NCI-H2227 treated with DMSO at 0.1 percent for 48 hours (cell line): ENCODE data around the gene CACNA2D3.
"Not testable (repeated sequence)": the region's sequence is repeated elsewhere in the genome, so short reads cannot be mapped to it uniquely, and the experiment has no call there.

Source experiments
- DNase-seq: peaks from one replicate; lab custom pipeline; 2025; lab: John Stamatoyannopoulos, UW

CACNA2D3 gene

DNA sequence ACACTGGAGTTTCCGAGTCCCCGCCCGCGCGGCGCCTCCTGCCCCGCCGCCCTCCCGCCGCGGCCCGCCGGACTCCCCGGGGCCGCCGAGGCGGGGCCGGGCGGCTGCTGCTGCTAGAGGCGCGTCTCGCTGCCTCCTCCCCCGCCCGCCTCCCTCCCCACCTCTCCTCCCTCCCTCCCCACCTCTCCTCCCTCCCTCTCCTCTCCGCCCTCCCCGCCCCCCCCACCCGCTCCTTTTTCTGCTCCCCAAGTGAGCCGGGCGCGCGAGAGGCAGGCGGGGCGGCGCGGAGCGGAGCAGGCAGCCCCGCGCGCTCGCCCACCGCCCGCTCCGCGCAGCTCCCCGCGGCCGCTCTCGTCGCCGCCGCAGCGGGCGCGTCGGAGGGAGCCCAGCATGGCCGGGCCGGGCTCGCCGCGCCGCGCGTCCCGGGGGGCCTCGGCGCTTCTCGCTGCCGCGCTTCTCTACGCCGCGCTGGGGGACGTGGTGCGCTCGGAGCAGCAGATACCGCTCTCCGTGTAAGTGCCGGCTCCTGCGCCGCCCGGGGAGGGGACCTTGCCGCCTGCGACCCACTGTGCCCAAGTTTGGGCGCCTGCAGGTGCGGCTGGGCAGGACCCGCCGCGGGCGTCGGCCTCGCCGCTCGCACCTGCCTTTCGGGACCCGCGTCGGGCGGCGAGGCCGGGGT, at the start of gene CACNA2D3:
Gene CACNA2D3 (plus strand): TSS at position 229 of the 679 bp plus-strand sequence.
- DNase-seq, result no peak

GRCh38 chr3:54073386-54073785, 49.0 kb upstream of the CACNA2D3 start:
- DNase-seq, result no peak

GRCh38 chr3:54079314-54079713, 43.0 kb upstream of the CACNA2D3 start:
- DNase-seq, result no peak

GRCh38 chr3:54079730-54080325, 42.5 kb upstream of the CACNA2D3 start:
- DNase-seq, result no peak

- DNase-seq, result no peak
Measured at GRCh38 chr3:54083921-54084320, 38.4 kb upstream of the CACNA2D3 start.

DNA sequence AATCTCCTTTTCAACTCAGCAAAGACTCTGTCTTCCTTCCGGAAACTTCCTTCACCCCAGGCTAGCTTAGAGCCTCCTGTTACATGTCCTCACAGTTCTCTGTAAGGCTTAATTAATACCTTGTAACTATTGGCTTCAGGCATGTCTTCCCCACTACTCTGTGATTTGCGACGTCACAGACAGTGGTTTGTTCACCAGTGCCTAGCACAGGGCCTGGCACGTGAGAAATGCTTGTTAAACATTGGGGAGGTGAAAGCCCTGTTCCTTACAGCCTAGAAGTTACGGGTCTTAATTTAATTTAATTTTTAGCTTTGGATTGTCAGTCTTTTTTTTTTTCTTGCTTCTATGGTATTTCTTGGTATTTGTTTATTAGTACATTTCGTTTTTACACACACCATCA, 36.4 kb upstream of the CACNA2D3 start:
- no peak for DNase-seq

DNA sequence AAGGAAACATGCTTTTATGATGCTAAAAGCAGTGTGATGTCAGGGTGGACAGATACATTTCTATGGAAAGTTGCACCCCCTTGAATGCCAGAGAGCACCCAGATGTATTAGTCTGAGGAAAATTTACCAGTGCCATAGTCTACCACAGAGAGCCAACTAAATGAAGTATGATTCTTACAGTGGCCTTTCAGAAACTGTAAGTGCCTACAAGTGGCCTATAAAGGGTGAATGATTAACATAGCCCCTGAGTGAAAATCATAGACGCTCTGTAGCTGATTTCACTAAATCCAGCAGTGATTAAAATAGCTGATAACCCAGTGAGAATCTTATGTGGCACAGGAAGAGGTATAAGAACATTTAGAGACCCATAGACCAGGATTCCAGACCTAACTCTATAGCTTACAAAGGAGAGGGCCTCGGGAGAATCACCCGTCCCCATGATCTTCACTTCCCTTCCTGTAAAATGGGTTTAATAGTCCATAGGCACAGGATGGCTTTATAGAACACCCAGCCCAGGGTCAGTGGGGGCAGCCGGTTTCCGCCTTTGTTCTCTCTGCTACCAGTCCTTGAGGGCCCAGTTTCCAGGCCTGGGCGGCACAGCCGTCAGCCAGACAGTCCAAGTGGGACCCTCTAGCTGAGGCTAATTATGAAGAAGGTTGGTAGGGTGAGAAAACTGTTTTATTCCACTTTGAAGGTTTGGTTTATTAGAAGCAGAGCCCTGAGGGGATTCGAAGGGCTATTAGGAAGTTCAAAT, 35.5 kb upstream of the CACNA2D3 start:
- no peak for DNase-seq

GRCh38 chr3:54087581-54088410, 34.6 kb upstream of the CACNA2D3 start:
- DNase-seq, result no peak

DNA sequence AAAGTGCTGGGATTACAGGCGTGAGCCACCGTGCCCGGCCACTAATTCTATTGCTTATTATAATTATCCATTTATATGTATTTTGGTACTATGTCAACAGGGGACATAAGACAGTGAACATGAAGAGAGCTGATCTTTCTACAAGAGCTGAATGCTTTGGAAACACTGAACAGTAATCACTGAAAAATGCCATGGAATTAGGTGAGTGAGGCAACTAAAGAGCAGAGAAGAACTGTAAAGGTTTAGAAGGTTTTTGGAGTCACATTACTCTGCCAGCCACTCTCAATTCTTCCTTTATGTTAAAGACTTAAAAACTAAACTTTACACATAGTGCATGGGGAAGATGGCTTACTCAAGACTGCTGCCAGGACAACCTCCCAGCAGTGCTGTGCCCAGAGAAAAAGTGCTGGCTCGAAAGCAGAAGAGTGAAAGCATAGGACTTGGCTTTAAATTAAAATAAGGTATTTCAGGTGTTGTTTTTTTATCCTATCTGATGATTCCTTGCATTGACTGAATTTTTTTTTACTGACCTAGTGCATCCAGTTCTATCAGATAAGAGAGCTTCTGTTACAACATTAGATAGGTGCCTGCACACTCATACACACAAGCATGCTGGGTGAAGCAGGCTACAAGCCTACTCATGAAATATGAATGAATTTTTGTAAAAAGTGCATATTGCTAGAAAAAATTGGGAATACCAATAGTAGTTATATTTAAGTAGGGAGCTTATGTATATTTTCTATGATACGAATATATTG, 28.7 kb upstream of the CACNA2D3 start:
- no peak for DNase-seq

GRCh38 chr3:54094926-54095325, 27.4 kb upstream of the CACNA2D3 start:
- DNase-seq, result no peak

- DNase-seq, result no peak
Measured at GRCh38 chr3:54099381-54099780, 23.0 kb upstream of the CACNA2D3 start.

DNA sequence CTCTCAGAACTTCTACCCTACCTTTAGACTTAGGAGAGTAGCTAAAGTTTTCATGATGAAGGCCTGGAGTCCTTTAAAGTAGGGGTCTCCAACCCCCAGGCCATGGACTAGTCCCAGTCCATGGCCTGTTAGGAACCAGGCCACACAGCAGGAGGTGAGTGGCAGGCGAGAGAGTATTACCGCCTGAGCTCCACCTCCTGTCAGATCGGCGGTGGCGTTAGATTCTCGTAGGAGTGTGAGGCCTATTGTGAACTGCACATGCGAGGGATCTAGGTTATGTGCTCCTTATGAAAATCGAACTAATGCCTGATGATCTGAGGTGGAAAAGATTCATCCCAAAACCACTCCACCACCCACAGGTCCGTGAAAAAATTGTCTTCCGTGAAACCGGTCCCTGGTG, 18.3 kb upstream of the CACNA2D3 start:
- DNase-seq, result no peak

- DNase-seq, result not testable (repeated sequence)
Measured at GRCh38 chr3:54116129-54116528, 6.2 kb upstream of the CACNA2D3 start.

- DNase-seq, result no peak
Measured at GRCh38 chr3:54120657-54121413, 1.5 kb upstream of the CACNA2D3 start.

- no peak for DNase-seq
Measured at GRCh38 chr3:54121414-54122323, 683 bp upstream of the CACNA2D3 start.

DNA sequence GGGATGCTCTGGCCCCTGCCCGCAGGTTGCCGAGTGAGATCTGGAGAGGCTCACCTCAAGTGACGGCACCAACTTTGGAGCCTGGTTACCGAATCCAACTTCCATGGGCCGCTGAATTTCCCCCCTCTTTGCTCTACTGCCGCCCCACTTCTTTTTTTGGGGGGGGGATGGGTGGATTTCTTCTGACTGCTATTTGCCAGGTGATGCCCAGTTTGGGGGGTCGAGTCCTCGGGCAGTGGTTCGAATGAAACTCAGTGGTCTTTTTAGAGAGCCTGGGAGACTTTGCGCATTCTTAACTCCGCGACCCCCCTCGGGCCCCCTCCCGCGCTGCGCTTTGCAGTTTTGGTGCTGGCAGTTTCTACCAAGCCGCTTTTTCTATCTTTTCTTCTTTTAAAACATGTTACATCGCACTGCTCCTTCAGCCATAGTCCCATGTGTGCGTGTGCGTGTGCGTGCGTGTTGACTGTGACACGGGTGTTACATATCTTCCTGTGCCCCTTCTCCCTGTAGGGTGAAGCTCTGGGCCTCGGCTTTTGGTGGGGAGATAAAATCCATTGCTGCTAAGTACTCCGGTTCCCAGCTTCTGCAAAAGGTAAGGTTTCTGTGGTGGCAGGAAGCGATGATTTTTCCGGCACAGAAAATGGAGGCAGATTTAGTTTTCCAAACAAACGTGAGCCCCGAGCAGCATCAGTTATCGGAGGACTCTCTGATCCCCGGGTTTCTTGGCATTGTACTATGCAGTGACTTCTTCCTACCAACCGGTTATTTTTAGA, 837 bp downstream of the CACNA2D3 start:
- no peak for DNase-seq

DNA sequence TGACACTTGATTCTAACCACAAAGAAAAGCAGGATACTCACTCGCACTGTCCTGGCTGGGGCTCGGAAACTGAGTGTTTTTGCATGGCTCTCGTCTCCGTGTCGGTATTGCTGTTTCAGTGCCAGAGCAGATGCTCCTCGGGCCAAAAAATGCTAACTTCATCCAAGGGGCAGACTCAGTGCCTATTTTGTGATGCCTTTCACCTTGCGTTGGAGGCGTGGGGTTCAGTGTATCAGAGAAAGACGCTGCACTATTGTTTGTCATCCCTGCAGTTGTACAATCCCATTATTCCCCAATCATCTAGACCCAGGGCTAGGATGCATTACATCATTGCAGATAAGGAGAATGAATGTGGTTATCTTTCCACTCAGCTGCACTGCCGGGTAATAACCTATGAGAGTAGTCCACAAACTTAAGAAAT, 1.4 kb downstream of the CACNA2D3 start:
- no peak for DNase-seq

DNA sequence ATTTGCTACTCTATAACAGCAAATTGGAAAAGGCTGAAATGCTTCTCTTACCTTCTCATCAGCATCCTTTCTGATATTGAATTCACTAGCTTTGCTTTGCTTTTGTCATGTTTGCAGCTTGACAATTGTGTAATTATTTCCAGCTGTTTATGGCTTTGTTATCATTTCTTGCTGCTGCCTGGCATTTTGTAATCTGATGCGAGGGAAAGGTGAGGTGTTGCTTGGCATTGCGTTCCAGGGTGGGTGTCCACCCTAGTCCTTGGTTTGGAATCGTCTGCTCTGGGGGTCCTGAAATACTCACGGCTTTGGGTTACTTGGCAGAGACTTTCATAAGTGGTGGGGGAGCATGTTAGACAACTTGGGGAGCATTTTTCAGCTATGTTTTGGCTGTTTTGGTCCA, 2.9 kb downstream of the CACNA2D3 start:
- no peak for DNase-seq

- no peak for DNase-seq
Measured at GRCh38 chr3:54126551-54126950, 4.2 kb downstream of the CACNA2D3 start.
